H9 (cell line): ENCODE results near the gene METTL21C. TPM values are rescaled to one million over a fixed set of nuclear protein-coding genes. Genes with fewer than 3 reads are reported as not detected.

Source experiments
- DNase-seq: peaks from one replicate; pipeline ENCODE4 v3.0.0-alpha.2; 2017
- H2AFZ ChIP-seq: one replicate; pipeline ENCODE4 v1.6.1; 2013; ENCODE audit warnings: mild to moderate bottlenecking, low read length, control low read depth, moderate library complexity
- H2AK5ac ChIP-seq: 2 replicates; pipeline ENCODE4 v1.6.1; 2013; ENCODE audit warnings: low read length, control low read depth, mixed read lengths; ENCODE audit not compliant: insufficient read length
- H2BK120ac ChIP-seq: one replicate; pipeline ENCODE4 v1.6.1; 2013; ENCODE audit warnings: low read depth, mild to moderate bottlenecking, low read length, control low read depth, inconsistent platforms; ENCODE audit not compliant: poor library complexity, severe bottlenecking
- H2BK12ac ChIP-seq: 2 replicates; pipeline ENCODE4 v1.6.1; 2013; ENCODE audit warnings: low read length, control low read depth, mixed read lengths, low read depth; ENCODE audit not compliant: insufficient read length
- H2BK15ac ChIP-seq: 2 replicates; pipeline ENCODE4 v1.6.1; 2013; ENCODE audit warnings: low read depth, low read length, control low read depth
- H2BK20ac ChIP-seq: one replicate; pipeline ENCODE4 v1.6.1; 2013; ENCODE audit warnings: low read depth, mild to moderate bottlenecking, low read length, control low read depth, inconsistent platforms; ENCODE audit not compliant: poor library complexity, severe bottlenecking
- H2BK5ac ChIP-seq: 2 replicates; pipeline ENCODE4 v1.6.1; 2013; ENCODE audit warnings: low read length, control low read depth, mixed read lengths; ENCODE audit not compliant: insufficient read length
- H3K14ac ChIP-seq: 2 replicates; pipeline ENCODE4 v1.6.1; 2013; ENCODE audit warnings: low read length, control low read depth; ENCODE audit not compliant: insufficient read depth
- H3K18ac ChIP-seq: 2 replicates; pipeline ENCODE4 v1.6.1; 2013; ENCODE audit warnings: low read depth, mild to moderate bottlenecking, mixed read lengths, low read length, control low read depth; ENCODE audit not compliant: insufficient read length
- H3K23ac ChIP-seq: 2 replicates; pipeline ENCODE4 v1.6.1; 2013; ENCODE audit warnings: low read length, control low read depth, mixed read lengths, low read depth; ENCODE audit not compliant: insufficient read length
- H3K23me2 ChIP-seq: 2 replicates; pipeline ENCODE4 v1.6.1; 2013; ENCODE audit warnings: low read depth, mild to moderate bottlenecking, mixed read lengths, low read length, control low read depth; ENCODE audit not compliant: insufficient read length, poor library complexity, severe bottlenecking
- H3K27ac ChIP-seq: 2 replicates; pipeline ENCODE4 v1.5.1; 2013; ENCODE audit warnings: low read length, control low read depth, mixed read lengths, low read depth; ENCODE audit not compliant: insufficient read length
- H3K27me3 ChIP-seq: 2 replicates; pipeline ENCODE4 v1.6.1; 2013; ENCODE audit warnings: low read length, control low read depth, inconsistent platforms; ENCODE audit not compliant: insufficient read depth
- H3K4ac ChIP-seq: 2 replicates; pipeline ENCODE4 v1.6.1; 2013; ENCODE audit warnings: low read depth, mild to moderate bottlenecking, control low read depth, inconsistent platforms, low read length, moderate library complexity
- H3K4me1 ChIP-seq: 2 replicates; pipeline ENCODE4 v1.6.1; 2013; ENCODE audit warnings: low read length, control low read depth, inconsistent platforms; ENCODE audit not compliant: insufficient read depth
- H3K4me2 ChIP-seq: 2 replicates; pipeline ENCODE4 v1.6.1; 2013; ENCODE audit warnings: low read length, control low read depth, mixed read lengths; ENCODE audit not compliant: insufficient read length, insufficient read depth
- H3K56ac ChIP-seq: 2 replicates; pipeline ENCODE4 v1.6.1; 2013; ENCODE audit warnings: low read depth, mild to moderate bottlenecking, mixed read lengths, low read length, control low read depth; ENCODE audit not compliant: insufficient read length
- H3K79me1 ChIP-seq: 2 replicates; pipeline ENCODE4 v1.6.1; 2013; ENCODE audit warnings: low read depth, mild to moderate bottlenecking, moderate library complexity, low read length, control low read depth, inconsistent platforms; ENCODE audit not compliant: insufficient read depth, poor library complexity, severe bottlenecking
- H3K79me2 ChIP-seq: 2 replicates; pipeline ENCODE4 v1.6.1; 2013; ENCODE audit warnings: low read length, control low read depth, inconsistent platforms; ENCODE audit not compliant: insufficient read depth
- H3K9ac ChIP-seq: 2 replicates; pipeline ENCODE4 v1.6.1; 2013; ENCODE audit warnings: low read length, control low read depth, mixed read lengths; ENCODE audit not compliant: insufficient read length; ENCODE audit errors: extremely low read depth
- H3K9me3 ChIP-seq: one replicate; pipeline ENCODE4 v1.6.1; 2013; ENCODE audit warnings: low read depth, low read length, inconsistent platforms; ENCODE audit not compliant: control insufficient read depth
- H3T11ph ChIP-seq: one replicate; pipeline ENCODE4 v1.6.1; 2013; ENCODE audit warnings: mild to moderate bottlenecking, low read length, control low read depth, inconsistent platforms
- H4K20me1 ChIP-seq: one replicate; pipeline ENCODE4 v1.6.1; 2013; ENCODE audit not compliant: control insufficient read depth, insufficient read length, insufficient read depth
- H4K5ac ChIP-seq: 2 replicates; pipeline ENCODE4 v1.6.1; 2013; ENCODE audit warnings: low read depth, mild to moderate bottlenecking, mixed read lengths, low read length, control low read depth; ENCODE audit not compliant: insufficient read length
- H4K8ac ChIP-seq: replicated peaks from 2 replicates; pipeline ENCODE4 v1.6.1; 2013; ENCODE audit warnings: low read length, control low read depth, mixed read lengths, low read depth; ENCODE audit not compliant: insufficient read length
- H4K91ac ChIP-seq: 2 replicates; pipeline ENCODE4 v1.6.1; 2013; ENCODE audit warnings: low read depth, mild to moderate bottlenecking, moderate library complexity, mixed read lengths, low read length, control low read depth; ENCODE audit not compliant: insufficient read length
- H3K27ac Mint-ChIP-seq, 3 experiments: 2 replicates in 2 of 3; 3 replicates in 1 of 3; pipeline ENCODE4 v1.8.0; 2020 to 2021; ENCODE audit warnings: mixed read lengths in 3 of 3, mild to moderate bottlenecking in 1 of 3, moderate library complexity in 1 of 3
- H3K27me3 Mint-ChIP-seq: 2 replicates; pipeline ENCODE4 v1.8.0; 2021; ENCODE audit warnings: low read depth, mild to moderate bottlenecking, moderate library complexity, mixed read lengths
- H3K36me3 Mint-ChIP-seq, 3 experiments: 2 replicates in 2 of 3; 3 replicates in 1 of 3; pipeline ENCODE4 v1.8.0; 2020 to 2021; ENCODE audit warnings: low read depth in 3 of 3, mixed read lengths in 3 of 3; ENCODE audit not compliant: insufficient read depth in 1 of 3
- H3K4me1 Mint-ChIP-seq, 2 experiments: 2 replicates each; pipeline ENCODE4 v1.8.0; 2020; ENCODE audit warnings: mixed read lengths in 2 of 2
- H3K4me3 Mint-ChIP-seq, 2 experiments: 2 replicates in 1 of 2; 3 replicates in 1 of 2; pipeline ENCODE4 v1.8.0; 2020 to 2021; ENCODE audit warnings: mild to moderate bottlenecking in 2 of 2, mixed read lengths in 2 of 2, moderate library complexity in 1 of 2
- H3K9me3 Mint-ChIP-seq, 2 experiments: 2 replicates in 1 of 2; 3 replicates in 1 of 2; pipeline ENCODE4 v1.8.0; 2020; ENCODE audit warnings: mild to moderate bottlenecking in 2 of 2, mixed read lengths in 2 of 2, moderate library complexity in 1 of 2
- WGBS: extraction: QIAGEN DNeasy Blood & Tissue Kit; methylation state at CpG from one replicate; pipeline ENCODE4 v1.1.7; 2013; ENCODE audit warnings: missing lambda C conversion rate, low lambda C conversion rate, mixed read lengths; ENCODE audit not compliant: insufficient read length; ENCODE audit errors: extremely low coverage; 5-methylcytosine and 5-hydroxymethylcytosine counted together
- total RNA-seq: library from RNA; stranded (reverse); gene quantifications from 2 replicates; pipeline ENCODE4 v1.2.1, GENCODE V29; 2021
- TF ChIP-seq, protein P1 (sequence below): fragments of 200-600 bp; sonication (generic); conservative IDR thresholded peaks from 3 replicates; pipeline ENCODE4 v1.8.0; 2021; ENCODE audit warnings: antibody characterized with exemption, mild to moderate bottlenecking

METTL21C gene
- total RNA-seq, 1 experiment from 2014 or later = not detected

DNA sequence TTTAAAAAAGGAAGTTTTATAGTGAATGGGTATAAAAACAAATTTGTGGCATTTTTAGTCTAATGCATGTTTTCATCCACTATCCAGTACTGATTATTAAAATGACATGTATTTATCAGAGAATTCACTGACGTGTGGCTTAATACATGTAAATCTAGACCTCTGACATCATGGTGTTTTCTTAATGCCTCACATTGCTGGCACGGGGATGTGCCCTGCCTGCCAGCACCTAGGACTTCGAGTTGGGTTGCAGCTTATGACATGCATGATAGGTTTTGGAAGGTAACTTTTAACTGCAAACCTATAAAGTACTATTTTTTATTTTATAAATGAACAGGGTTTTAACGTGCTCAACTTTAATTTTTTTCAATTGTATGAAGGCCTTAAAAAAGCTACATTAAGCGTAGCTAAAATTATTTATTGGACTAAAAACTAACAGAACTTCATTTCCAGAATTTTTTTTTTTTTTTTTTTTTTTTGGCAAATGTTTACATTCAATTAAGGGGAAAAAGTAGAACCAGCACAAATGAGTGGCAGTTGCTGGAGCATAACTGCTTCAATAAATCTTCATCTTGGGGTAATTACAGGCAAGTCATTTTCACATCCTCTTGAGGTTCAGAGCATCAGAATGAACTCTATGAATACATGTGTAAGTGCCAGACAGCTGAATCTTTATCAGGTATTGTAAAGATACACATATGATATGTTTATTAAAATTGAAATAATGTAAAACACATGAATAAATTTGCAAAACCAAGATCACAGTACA lies 16.3 kb downstream of the METTL21C start:
- no peaks in the 10 kb centered on the region for H3K79me1 ChIP-seq
- Mint-ChIP-seq H3K27ac (no peak overlapping the region), H3K4me1 (no peaks in the 10 kb centered on the region), H3K9me3 (no peaks in the 10 kb centered on the region), H3K36me3 (peaks cover 17 to 51% (median 42%) of the 10 kb centered on the region in 3 experiments; a peak in 6 of 7 replicates), H3K27me3 (no peaks in the 10 kb centered on the region), H3K4me3 (no peak overlapping the region)
- no peak overlapping the region for H2BK20ac ChIP-seq
- no peak overlapping the region for H2AFZ ChIP-seq
- H4K91ac ChIP-seq = no peak overlapping the region
- no peak overlapping the region for H3K4ac ChIP-seq
- H3K56ac ChIP-seq = no peak overlapping the region
- H2BK15ac ChIP-seq = no peak overlapping the region
- H2BK12ac ChIP-seq = no peak overlapping the region
- TF ChIP-seq, protein P1, sequence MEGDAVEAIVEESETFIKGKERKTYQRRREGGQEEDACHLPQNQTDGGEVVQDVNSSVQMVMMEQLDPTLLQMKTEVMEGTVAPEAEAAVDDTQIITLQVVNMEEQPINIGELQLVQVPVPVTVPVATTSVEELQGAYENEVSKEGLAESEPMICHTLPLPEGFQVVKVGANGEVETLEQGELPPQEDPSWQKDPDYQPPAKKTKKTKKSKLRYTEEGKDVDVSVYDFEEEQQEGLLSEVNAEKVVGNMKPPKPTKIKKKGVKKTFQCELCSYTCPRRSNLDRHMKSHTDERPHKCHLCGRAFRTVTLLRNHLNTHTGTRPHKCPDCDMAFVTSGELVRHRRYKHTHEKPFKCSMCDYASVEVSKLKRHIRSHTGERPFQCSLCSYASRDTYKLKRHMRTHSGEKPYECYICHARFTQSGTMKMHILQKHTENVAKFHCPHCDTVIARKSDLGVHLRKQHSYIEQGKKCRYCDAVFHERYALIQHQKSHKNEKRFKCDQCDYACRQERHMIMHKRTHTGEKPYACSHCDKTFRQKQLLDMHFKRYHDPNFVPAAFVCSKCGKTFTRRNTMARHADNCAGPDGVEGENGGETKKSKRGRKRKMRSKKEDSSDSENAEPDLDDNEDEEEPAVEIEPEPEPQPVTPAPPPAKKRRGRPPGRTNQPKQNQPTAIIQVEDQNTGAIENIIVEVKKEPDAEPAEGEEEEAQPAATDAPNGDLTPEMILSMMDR = no peak
- no peak overlapping the region for H3K4me2 ChIP-seq
- no CpG with 5 or more reads among the region's 5 CpGs for WGBS
- H4K20me1 ChIP-seq = no peaks in the 10 kb centered on the region
- H3K4me1 ChIP-seq = no peaks in the 10 kb centered on the region
- H3K27me3 ChIP-seq = no peaks in the 10 kb centered on the region
- H3K18ac ChIP-seq = no peak overlapping the region
- no peak overlapping the region for H4K8ac ChIP-seq
- H3K23me2 ChIP-seq = no peaks in the 10 kb centered on the region
- no peak overlapping the region for H3K14ac ChIP-seq
- H2BK120ac ChIP-seq = no peak overlapping the region
- H3K23ac ChIP-seq = no peak overlapping the region
- H3K27ac ChIP-seq = no peak overlapping the region
- no peaks in the 10 kb centered on the region for H3K9me3 ChIP-seq
- H2AK5ac ChIP-seq = no peak overlapping the region
- no peak overlapping the region for H3T11ph ChIP-seq
- no peaks in the 10 kb centered on the region for H3K79me2 ChIP-seq
- H4K5ac ChIP-seq = no peak overlapping the region
- H3K9ac ChIP-seq = no peak overlapping the region
- no peak overlapping the region for H2BK5ac ChIP-seq
- DNase-seq = no peak
